ENCODE data around the gene PLA2G4E. TPM values are rescaled to one million over a fixed set of nuclear protein-coding genes. Genes with fewer than 3 reads are reported as not detected.

Gene PLA2G4E
- polyA plus RNA-seq, 3 donors: not detected

- 79 to 82% (median 80%) methylated on average over 15 of the region's 15 CpGs for WGBS, 3 donors
- no peak overlapping the region for H3K27ac ChIP-seq (ENCODE audit: low read depth, low read length)
These were observed 21.3 kb downstream of the PLA2G4E start for GRCh38 chr15:41999290-42000285.

GRCh38 chr15:41997845-41998244 is 23.0 kb downstream of the PLA2G4E start:
- WGBS, 3 donors: 68 to 80% (median 73%) methylated on average over 3 of the region's 3 CpGs
- H3K27ac ChIP-seq (ENCODE audit: low read depth, low read length): no peak overlapping the region

- WGBS, 3 donors: 93 to 95% (median 93%) methylated on average over 13 of the region's 13 CpGs
These were observed 23.8 kb downstream of the PLA2G4E start for GRCh38 chr15:41996921-41997592.

DNA sequence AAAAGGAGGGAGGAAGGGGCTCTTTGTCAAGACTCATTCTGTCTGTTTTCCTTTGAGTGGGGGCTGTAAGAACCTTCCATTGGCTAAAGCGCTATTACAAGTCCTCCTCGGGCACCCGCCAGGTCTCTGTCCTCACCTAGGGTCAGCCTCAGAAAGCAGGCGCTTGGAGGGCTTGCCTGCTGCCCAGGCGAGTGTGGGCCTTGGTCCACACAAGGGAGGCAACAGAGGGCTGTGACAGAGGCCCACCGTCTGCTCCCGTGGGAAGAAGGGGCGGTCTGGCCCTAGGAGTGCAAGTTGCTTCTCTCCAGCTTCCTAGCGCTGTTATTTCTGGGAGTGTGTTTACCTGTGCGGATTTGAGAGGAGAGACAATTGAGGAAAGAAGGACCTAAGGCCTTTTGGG is 24.5 kb downstream of the PLA2G4E start:
- H3K27ac ChIP-seq (ENCODE audit: low read depth, low read length): no peak overlapping the region
- 92 to 95% (median 92%) methylated on average over 10 of the region's 10 CpGs for WGBS, 3 donors

More at GRCh38 chr15:41996921-41997592, 23.8 kb downstream of the PLA2G4E start:
- H3K27ac ChIP-seq (ENCODE audit: low read depth, low read length): no peak overlapping the region

DNA sequence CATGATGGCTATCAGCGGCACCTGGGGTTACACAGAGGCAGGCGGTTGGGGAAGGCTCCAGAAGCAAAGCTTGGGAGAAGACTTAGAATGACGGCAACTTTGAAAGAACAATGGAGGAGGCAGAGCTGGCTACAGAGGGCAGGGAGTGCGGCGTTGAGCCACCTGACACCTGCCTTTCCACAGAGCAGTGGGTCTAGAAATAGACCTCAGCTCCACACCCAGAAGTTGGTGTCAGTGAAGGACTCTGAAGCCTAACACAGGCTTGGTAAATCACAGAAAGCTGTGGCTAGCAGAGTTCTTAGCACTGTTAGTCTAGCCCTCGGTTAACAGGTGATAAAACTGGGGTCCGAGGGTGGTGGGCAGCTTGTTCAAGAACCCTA is 25.4 kb downstream of the PLA2G4E start:
- WGBS, 3 donors: 93 to 97% (median 96%) methylated on average over 7 of the region's 7 CpGs
- H3K27ac ChIP-seq (ENCODE audit: low read depth, low read length): no peak overlapping the region

GRCh38 chr15:41994772-41995475 is 25.9 kb downstream of the PLA2G4E start:
- 52 to 85% (median 83%) methylated on average over 10 of the region's 10 CpGs for WGBS, 3 donors
- H3K27ac ChIP-seq (ENCODE audit: low read depth, low read length): no peak overlapping the region

GRCh38 chr15:41994171-41994650 is 26.6 kb downstream of the PLA2G4E start:
- 79 to 82% (median 81%) methylated on average over 5 of the region's 5 CpGs for WGBS, 3 donors
- no peak overlapping the region for H3K27ac ChIP-seq (ENCODE audit: low read depth, low read length)

- 77 to 88% (median 80%) methylated on average over 11 of the region's 11 CpGs for WGBS, 3 donors
- H3K27ac ChIP-seq (ENCODE audit: low read depth, low read length): no peak overlapping the region
These were observed 27.2 kb downstream of the PLA2G4E start for GRCh38 chr15:41993472-41994170.

DNA sequence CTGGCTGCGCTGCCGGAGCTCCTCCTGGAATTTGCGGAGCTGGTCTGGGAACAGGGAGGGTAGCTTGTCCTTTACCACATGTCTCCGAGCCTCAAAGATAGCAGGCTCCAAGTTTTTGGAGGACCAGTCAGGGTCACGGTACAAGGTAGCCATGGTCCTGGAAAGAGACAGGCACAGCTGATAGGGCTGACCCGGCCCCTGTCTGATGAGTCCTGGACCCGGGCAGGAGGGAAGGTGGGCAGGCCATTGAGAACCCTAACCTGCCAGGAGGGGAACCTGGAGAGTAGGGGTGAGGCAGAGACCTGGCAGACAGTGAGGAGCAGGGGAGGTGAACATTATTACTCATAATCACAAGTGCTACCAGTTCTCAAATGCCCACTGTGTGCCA is 28.0 kb downstream of the PLA2G4E start:
- H3K27ac ChIP-seq (ENCODE audit: low read depth, low read length): no peak overlapping the region
- 88 to 92% (median 90%) methylated on average over 7 of the region's 7 CpGs for WGBS, 3 donors

DNA sequence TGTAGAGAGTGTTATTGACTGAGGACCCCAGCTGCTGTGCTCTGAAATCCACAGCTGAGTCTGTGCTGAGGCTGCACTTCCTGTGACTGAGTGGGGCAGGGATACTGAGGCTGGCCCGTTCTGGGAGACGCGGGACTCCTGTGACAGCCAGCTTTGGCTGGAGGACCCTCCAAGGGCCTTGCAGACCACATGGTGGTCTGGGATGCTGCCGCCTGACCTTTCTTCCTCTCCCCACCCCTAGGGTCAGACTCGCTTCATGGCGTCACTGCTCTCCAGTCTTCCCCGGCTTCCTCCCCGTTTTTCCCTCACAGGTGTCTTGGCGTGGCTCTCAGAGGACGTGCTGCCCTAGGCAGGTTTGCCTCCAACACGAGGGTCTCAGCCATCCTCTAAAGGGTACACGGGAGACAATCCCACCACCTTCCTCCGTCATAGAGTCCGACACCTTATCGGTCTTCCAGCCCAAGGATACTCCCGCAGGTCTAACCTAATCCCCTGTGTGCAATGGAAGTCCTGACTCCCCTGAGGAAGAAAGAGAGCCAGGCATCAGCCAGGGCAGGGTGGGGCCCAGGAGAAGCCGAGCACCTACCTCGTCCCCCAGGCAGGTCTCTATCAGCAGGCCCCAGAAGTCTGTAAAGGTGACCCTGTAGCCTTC is 28.6 kb downstream of the PLA2G4E start:
- WGBS, 3 donors: 90 to 93% (median 91%) methylated on average over 18 of the region's 18 CpGs
- no peak overlapping the region for H3K27ac ChIP-seq (ENCODE audit: low read depth, low read length)

GRCh38 chr15:41990691-41991090 is 30.2 kb downstream of the PLA2G4E start:
- no peak overlapping the region for H3K27ac ChIP-seq (ENCODE audit: low read depth, low read length)
- 64 to 77% (median 71%) methylated on average over 3 of the region's 3 CpGs for WGBS, 3 donors

GRCh38 chr15:41990243-41990605 is 30.6 kb downstream of the PLA2G4E start:
- no peak overlapping the region for H3K27ac ChIP-seq (ENCODE audit: low read depth, low read length)
- 50 to 58% (median 55%) methylated on average over 7 of the region's 7 CpGs for WGBS, 3 donors

GRCh38 chr15:41989573-41990242 is 31.1 kb downstream of the PLA2G4E start:
- 19 to 22% (median 21%) methylated on average over 9 of the region's 9 CpGs for WGBS, 3 donors
- H3K27ac ChIP-seq (ENCODE audit: low read depth, low read length): no peak overlapping the region

DNA sequence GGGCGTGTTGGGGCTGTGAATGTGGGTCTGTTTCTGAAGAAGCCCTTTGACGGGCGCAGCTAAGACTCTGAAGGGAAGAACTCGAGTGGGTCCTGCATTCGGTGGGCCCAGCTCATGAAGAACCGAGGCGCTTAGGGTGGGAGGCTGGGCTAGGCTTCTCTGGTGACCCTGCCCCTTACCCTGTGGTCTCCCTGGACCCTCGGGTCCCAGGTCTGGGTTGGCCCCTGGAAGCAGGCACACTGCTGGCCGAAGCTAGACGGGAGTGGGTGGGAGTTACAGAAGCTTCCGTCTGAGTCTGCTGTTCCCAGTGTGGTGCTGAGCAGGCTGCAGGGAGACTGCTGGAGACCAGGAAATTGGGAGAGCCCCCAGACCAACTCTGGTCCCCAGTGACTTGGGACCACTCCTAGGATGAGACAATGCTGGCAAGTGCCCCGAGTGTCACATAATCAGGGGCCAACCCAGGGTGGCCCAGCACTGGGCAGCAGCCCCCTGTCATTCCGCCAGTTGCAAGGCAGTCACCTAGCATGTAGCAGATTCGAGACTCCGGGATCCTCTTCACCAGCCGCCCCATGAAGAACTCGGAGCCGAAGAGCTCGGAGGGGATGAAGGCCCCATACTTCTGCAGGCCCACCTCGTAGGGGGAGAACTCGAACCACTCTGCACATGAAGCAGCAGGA is 31.8 kb downstream of the PLA2G4E start:
- whole genome bisulfite sequencing, 3 donors: 70 to 75% (median 70%) methylated on average over 21 of the region's 21 CpGs
- H3K27ac ChIP-seq (ENCODE audit: low read depth, low read length): no peak overlapping the region

GRCh38 chr15:41987925-41988275 is 32.9 kb downstream of the PLA2G4E start:
- 84 to 90% (median 86%) methylated on average over 10 to 11 of the region's 11 CpGs for WGBS, 3 donors

GRCh38 chr15:41987246-41987924 is 33.5 kb downstream of the PLA2G4E start:
- no peak overlapping the region for H3K27ac ChIP-seq (ENCODE audit: low read depth, low read length)
- 79 to 84% (median 80%) methylated on average over 16 to 17 of the region's 17 CpGs for WGBS, 3 donors

More at GRCh38 chr15:41987925-41988275, 32.9 kb downstream of the PLA2G4E start:
- H3K27ac ChIP-seq (ENCODE audit: low read depth, low read length): no peak overlapping the region

Measured in adipose tissue (tissue), 3 donors.